ENCODE measurements around the gene GTF2IRD1.
A peak's percentile ranks its signal among the peaks of the same experiment; 100 is the strongest.
"Not testable (repeated sequence)": the region's sequence is repeated elsewhere in the genome, so short reads cannot be mapped to it uniquely, and the experiment has no call there.

Gene GTF2IRD1

DNA sequence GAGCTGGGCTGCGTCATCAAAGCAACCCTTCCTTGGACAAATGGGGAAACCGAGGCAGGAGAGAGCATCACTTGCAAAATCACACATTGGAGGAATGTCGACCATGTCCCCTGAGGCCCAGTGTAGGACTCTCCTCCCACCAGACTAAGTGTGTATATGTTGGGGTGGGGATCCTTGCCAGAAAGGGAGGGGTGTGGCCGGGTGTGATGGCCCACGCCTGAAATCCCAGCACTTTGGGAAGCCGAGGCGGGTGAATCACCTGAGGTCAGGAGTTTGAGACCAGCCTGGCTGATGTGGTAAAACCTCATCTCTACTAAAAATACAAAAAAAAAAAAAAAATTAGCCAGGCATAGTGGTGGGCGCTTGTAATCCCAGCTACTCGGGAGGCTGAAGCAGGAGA lies 23.3 kb upstream of the GTF2IRD1 start:
- not testable (repeated sequence) for DNase-seq

DNA sequence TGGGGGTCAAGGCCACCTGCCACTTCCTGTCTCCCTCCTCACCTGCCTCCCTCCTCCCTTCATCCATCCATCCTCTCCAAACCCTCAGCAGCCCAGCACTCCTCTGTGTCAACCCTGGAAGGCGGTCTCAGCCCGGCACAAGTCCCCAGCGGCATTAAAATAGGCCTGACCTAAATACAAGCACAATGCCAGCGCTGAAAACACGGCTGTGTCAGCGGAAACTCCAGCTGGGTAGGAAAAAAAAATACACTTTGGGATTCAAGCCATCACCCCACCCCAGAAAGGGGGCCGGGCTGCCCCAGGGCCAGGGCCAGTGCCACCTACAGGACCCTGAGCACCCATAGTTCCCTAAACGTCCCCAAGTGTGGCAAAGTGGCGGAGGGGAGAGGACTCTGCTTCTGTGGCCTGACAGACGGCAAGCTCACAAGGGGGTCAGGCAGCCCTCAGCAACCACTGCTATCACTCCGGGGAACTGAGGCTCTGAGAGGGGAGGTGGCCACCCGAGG lies 22.7 kb upstream of the GTF2IRD1 start:
- no peak for DNase-seq

DNA sequence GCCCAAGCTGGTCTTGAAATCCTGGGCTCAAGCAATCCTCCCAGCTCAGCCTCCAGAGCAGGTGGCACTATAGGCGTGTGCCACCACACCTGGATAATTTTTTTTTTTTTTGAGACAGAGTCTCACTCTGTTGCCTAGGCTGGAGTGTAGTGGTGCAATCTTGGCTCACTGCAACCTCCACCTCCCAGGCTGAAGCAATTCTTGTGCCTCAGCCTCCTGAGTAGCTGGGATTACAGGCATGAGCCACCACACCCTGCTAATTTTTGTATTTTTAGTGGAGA lies 16.5 kb upstream of the GTF2IRD1 start:
- DNase-seq: not testable (repeated sequence)

DNA sequence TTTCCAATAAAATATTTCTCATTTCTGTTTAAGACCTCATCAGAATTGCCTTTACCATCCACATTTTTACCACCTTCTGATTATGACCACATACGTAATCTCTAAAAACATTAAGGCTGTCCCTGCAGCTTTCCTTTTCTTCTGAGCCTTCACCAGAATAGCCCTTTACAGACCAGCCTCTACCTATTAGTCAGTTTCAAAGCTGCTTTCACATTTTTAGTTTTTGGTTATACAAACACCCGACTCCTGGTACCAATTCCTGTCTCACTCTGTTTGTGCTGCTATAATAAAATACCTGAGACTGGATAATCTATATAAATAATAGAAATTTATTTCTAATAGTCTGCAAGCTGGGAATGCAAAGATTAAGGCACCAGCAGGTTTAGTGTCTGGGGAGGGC lies 15.4 kb upstream of the GTF2IRD1 start:
- DNase-seq: no peak

DNA sequence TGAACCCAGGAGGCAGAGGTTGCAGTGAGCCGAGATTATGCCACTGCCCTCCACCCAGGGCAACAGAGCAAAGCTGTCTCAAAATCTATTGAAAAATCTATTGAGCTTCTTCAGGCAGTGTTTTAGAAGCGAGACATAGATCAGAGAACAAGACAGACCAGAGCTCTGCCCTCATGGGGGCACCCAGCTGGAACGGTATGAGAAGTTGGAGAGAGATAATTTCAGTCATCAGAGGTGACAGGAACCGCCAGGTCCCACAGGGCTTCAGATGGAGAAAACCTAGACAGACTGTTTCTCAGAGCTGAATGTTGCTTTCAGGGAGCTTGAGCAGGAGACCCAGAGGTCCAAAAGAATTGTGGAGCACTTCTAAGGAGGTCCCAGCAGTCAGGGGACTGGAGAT lies 14.2 kb upstream of the GTF2IRD1 start:
- DNase-seq: no peak

DNA sequence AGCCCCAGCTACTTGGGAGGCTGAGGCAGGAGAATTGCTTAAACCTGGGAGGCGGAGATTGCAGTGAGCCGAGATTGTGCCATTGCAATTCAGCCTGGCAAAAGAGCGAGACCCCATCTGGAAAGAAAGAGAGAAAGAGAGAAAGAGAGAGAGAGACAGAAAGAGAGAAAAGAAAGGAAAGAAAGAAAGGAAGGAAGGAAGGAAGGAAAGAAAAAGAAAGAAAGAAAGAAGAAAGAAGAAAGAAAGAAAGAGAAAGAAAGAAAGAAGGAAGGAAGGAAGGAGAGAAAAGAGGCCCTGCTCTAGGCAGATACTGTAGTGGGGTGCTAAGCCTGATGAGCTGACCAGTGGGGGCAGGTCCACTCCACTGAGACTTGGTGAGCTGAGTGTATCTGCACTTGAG lies 13.6 kb upstream of the GTF2IRD1 start:
- DNase-seq: not testable (repeated sequence)

DNA sequence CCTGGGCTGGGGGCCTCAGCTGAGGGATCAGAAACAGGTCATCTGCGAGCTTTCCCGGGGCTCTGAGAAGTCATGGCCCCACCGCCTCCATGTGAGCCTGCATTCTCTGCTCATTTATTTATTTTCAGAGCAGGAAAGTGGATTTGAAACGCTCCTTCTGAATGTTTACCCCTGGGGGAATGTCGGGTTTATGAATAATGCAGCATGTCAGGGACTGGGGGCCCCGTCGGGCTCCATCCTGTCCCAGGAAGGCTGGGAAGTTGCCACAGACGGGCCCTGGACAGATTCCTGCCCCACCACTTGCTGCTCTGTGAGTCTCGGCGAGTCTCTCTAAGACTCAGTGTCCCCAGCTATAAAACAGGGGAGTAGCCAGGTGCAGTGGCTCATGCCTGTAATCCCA lies 11.9 kb upstream of the GTF2IRD1 start:
- no peak for DNase-seq

DNA sequence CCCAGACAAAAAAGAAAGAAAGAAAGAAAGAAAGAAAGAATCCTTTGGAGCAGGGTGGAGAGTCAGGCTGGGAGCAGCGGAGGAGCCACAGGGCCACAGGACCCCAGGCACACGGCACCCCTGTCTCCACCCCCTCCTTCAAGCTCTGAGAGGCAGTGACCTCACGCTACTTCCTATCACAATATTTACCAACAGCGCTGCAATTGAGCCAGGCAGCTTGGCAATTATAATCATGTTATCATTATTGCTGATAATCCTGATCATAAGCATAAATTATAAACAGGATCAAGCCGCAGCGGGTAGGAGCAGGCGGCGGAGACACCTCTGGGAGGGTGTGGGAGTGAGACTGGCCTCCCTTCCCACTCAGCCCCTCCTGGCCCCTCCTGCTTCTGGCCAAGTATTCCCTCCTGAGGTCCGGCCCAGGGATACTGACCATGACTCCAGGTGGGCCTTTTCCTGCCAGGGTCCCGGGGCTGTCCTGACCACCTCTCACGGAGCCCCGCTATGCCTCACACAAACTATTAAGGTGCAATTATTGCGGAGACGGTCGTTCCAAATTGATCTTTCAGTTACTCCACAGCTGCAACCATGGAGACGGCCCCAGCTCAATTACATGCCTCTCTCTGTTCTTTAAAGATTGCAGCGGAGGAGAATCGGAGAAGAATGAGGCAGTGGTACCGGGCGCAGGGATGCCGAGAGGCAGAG lies 10.0 kb upstream of the GTF2IRD1 start:
- no peak for DNase-seq

DNA sequence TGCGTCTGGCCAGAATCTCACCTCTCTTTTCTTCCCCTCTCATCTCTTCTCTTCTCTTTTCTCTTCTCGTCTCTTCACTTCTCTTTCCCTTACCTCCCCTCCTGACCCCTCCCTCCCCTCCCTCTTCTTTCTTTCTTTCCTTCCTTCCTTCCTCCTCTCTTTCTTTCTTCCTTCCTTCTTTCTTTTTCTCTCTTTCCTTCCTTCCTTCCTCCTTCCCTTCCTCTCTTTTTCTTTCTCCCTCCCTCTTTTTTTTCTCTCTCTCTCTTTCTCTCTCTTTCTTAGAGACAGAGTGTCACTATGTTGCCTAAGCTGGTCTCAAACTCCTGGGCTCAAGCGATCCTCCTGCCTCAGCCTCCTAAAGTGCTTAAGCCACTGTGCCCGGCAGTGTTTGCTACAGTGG lies 4.6 kb upstream of the GTF2IRD1 start:
- DNase-seq: no peak

DNA sequence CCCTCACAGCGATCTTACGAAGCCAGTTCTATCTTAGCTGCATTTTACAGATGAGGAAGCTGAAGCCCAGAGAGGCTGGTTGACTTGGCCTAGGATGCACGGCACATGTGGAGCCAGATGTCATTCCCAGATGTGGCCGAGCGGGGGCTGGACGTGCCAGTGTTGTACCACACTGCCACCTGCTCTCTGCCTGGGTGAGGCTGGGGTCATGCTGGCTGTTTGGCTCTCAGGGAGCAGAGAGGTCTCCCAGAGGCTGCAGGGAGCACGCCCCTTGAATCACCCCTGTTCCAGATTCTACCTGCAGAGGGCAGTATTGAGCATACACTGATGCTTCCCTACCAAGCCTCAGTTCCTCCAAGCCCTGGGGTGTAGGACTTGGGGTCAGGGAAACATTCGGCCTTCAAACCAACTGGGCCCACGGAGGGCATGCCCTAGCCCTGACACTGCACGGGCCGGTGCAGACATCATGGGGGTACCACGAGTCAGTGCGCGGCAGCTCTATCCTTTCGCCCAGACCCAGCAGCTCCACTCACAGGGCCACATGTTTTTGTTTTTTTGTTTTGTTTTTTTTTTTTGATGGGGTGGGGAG lies 3.8 kb upstream of the GTF2IRD1 start:
- DNase-seq: peak; percentile 65

DNA sequence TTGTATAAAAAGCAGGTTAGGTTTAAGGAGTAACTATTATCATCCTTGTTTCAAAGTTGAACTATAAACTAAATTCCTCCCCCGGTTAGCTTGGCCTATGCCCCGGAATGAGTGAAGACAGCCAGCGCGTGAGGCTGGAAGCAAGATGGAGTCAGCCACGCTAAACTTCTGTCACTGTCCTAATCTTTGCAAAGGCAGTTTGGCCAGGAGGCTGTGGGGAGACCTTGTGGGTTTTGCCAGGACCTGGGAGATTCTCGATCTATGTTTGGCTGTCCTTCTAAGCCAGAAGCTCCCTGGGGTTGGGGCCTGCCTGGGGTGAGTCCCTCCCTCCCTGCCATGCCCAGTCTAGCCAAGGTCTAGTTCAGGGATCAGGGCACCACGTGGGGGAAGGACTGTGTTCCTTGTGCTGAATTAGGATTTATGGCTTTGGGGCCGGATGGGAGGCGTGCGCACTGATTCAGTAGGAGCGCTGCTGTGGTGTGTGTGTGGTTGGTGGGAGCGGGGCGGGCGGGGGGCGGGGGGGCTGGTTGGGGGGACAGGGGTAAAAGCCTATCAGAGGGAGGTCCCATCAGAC lies 871 bp upstream of the GTF2IRD1 start:
- no peak for DNase-seq

DNA sequence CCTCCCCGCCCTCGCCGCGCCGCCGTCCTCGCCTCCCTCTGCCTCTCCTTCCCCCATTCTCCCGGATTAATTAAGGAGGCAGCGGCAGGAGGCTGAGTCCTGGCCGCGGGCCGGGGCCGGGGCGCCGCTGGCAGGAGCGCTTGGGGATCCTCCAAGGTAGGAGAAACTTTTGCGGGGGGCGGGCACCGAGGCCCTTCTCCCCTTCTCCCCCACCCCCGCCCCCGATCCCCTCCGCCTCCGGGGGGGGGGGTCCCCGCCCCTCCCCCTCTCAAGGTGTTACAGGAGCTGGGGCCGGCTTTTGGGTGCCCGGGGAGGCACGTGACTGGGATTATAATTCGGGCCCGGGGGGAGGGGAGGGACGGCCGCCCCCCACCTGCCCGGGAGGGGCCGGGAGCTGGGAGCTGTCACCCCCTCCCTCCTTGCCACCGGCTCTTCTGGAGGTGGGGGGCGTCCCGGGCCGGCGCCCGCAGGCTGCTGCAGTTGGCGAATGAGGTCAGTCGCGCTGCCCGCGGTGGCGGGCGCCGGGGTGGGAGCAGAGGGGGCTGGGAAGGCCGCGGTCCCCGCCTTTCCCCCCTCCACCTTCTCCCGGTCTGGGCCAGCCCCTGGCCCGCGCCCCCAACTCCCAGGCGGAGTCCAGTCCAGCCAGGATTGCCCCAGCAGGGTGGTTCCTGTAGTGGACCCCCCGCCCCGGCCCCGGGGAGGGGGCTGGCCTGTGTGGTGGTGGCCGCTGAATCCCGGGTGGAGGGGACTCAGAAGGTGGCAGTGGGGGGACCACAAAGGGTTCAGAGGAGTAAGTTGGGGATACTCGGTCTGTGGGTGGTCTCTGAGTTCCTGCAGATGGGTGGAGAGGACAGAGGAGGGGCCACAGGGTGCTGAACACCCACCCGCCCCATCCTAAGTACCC lies 567 bp downstream of the GTF2IRD1 start:
- DNase-seq: no peak

DNA sequence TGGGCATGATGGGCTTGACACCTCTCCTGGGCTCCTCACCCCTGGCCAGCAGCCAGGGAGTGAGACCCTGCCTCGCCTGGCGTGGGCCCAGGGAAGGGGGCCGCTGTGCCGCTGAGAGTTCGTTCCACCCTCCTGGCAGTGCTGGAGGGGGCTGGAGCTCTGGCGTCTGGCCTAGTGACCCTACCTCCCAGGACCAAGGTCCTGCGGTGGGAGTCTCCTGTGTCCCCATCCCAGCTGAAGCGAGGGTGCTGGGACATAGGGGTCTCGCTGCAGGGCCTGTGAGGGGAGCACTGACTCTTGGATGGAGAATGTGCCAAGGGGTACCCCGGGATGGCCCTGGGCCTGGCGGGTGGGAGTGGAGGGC lies 1.2 kb downstream of the GTF2IRD1 start:
- no peak for DNase-seq

DNA sequence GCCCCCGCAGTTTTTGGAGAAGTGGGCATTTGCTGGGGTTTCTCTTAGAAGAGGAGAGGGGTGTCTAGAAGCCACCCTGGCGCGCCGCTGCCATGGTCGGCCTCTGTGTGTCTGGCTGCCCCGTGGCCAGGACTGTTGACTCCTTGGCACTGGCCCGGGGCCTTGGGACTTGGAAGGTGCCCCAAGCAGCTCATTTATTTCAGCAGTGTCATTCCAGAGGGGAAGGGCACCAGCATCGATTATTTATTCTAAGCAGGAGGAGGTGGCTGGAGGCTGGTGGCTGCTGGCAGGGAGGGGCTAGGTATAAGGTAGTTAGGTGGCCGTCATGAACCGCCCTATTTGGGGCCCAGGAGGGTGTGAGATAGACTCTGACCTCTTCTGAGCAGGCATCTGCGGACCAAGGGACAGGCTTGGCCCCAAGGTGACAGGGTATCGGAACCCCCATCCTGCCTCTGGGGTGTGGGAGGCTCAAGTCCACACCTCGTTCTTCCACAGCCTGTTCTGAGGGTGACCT lies 1.6 kb downstream of the GTF2IRD1 start:
- DNase-seq: no peak

DNA sequence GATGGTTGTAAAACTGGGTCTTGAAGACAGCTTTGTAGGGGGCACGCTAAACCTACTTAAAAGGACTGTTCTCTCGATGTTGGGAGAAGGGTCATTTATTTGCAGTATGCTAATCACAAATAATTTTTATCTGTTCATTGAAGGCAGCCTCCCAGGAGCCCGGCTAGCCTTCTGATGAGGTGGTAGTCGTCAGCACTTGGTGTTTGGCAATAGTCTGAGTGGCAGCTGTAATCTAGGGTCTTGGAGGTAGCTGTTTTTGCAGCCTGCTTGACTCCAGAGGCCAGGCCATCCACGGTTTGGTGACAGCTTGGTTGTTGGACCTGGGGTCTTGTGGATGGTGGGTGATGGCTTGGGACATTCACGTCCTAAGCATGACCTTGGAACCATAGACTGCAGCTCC lies 2.2 kb downstream of the GTF2IRD1 start:
- DNase-seq: no peak

DNA sequence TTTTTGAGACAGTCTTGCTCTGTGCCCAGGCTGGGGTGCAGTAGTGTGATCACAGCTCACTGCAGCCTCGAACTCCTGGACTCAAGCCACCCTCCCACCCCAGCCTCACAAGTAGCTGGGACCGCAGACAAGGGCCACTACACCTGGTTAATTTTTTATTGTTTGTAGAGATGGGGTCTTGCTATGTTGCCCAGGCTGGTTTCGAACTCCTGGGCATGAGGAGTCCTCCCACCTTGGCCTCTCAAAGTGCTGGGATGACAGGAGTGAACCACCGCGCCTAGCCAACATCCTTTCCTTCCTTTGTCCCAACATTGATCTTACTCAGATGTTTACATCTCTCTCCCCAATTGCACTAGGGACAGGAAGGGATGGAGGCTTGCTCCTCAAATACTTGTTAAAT lies 3.3 kb downstream of the GTF2IRD1 start:
- DNase-seq: no peak

DNA sequence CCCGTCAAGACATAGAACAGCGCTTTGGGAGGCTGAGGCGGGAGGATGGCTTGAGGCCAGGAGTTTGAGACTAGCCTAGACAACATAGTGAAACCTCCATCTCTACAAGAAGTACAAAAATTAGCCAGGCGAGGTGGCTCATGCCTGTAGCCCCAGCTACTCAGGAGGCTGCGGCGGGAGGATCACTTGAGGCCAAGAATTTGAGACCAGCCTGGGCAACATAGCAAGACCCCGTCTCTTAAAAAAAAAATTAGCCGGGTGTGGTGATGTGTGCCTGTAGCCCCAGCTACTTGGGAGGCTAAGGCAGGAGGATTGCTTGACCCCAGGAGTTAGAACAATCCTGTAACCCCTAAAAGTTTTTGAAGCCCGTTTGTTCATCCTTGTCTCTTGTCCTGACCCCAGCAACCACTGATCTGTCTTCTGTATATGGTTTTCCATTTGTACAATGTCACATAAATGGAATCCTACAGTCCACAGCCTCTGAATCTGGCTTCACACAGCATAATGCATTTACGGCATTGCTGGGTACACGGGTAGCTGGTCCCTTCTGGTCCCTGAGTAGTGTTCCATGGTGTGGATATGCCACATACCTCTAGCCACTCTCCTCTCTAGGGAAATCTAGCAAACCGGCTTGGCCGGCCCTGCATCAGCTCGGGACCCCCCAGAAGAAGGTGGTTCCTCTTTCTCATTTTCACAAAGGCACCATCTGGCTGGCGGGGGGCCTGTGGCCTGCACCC lies 8.4 kb downstream of the GTF2IRD1 start:
- no peak for DNase-seq

DNA sequence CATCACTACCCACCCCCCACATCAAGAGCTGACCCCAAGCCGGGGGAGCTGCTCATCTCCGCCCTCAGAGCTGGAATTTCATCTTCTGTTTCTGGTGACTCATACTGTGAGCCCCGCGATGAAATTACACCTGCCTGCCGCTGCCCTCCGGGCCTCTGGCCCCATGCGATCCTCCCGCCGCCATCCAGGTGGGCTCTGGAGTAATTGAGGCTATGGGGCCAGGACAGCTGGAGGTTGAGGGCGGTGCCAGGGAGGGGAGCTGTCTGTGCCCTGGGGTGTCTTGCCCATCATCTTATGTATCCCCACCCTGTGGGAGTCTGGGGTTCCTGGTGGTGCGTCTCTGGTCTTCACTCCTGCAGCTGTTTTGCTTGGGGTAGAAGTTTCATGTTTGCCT lies 9.0 kb downstream of the GTF2IRD1 start:
- DNase-seq: no peak

DNA sequence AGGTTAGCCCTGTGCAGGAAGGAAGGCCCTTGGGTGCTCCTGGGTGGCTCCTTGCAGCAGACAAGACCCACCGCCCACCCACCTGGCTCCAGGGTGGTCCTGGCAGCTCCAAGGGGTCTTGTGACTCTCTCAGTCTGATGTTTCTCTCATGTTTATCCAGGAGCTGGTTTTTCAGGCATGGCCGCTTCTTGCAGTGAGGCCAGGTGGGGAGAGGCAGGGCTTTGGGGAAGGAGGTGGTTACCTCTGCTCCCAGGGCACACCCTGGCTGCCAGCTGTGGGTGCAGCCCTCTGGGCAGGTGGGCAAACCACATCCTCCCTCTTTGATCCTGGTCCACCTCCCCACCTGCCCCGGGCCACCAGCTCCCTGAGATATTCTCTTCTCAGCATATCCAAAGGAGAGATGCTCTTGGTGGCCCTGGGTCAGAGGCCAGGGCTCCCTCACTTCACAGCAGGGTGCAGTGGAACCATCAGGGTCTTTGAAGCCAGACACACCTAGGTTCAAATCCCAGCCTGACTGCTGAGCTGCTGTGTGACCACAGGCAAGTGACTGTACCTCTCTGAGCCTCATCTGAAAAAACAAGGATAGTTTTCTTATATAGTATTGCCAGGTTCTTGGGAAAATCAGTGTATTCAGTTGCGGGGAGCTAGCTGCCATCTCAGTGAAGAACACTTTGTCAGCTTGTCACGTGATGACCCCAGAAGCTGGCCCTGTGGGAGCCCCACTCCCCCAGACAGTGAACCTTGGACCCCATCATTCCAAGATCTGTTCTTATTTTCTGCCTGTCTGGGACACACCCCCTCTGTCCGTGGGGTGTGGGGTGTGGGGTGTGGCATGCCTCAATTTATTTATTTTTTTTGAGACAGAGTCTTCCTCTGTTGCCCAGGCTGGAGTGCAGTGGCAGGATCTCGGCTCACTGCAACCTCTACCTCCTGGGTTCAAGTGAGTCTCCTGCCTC lies 11.5 kb downstream of the GTF2IRD1 start:
- no peak for DNase-seq

DNA sequence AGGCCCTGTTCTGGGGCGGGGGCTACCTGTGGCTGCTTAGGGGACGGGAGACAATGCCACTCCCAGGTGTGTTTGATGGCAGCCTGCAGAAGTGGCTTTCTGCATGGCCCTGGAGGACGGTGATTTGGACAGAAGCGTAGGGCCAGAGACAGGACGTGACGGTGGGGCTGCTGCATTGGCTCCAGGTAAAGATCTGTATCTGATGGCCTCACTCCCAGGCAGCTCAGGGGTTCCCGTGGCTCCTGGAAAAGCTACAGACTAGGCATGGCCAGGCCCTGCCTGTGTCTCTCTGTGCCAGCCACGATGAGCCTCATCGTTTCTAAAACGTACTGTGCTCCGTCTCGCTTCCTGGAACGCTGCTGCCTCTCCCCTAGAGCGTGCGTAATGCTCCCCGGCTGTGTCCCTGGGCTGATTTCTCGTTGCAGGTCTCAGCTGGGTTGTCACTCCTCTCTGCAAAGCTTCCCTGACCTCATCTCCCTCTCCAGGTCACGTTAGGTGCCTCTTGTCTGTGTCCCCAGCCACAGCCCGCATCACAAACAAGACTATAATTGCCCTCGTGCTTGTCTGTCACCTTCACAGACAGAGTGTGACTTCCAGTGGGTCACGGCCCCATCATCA lies 12.6 kb downstream of the GTF2IRD1 start:
- DNase-seq: no peak

DNA sequence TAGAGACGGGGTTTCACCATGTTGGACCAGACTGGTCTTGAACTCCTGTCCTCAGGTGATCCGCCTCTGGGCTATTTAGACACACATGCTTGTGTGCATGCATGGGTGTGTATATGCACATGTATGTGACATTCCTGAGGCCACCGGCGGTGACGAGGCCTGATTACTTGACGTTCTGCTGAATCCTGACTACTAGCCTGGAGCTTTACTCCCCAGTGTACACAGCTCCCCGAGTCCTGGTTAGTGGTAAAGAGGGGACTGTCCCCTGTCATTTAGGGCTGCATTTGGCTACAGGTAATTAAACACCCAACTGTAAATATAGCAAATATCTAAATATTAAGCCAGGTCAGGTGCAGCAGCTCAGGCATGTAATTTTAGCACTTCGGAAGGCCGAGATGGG lies 14.2 kb downstream of the GTF2IRD1 start:
- no peak for DNase-seq

Data from NCI-H1092 (cell line).